ENCODE data around the gene ECHDC3.
"Not testable (repeated sequence)": the region's sequence is repeated elsewhere in the genome, so short reads cannot be mapped to it uniquely, and the experiment has no call there.

Gene ECHDC3

GRCh38 chr10:11729790-11730315, 12.3 kb upstream of the ECHDC3 start:
- H3K18ac ChIP-seq (ENCODE audit: low read length): no peak overlapping the region
- H2BK12ac ChIP-seq (ENCODE audit: low read length): no peak overlapping the region
- H3K27me3 ChIP-seq (ENCODE audit: control insufficient read depth in 3 of 3, insufficient read depth in 3 of 3, low read depth in 1 of 3, low read length in 3 of 3): no peaks in the 10 kb centered on the region
- peak overlapping the region in 1 of 2 donors; percentile 13 for H3K4me3 ChIP-seq (ENCODE audit: low read length in 2 of 2)
- H3K4ac ChIP-seq (ENCODE audit: low read length): no peak overlapping the region
- no peaks in the 10 kb centered on the region for H3K36me3 ChIP-seq (replicated peaks in 1 of 2; ENCODE audit: control insufficient read depth in 2 of 2, insufficient read depth in 2 of 2, low read length in 2 of 2)
- H3K4me1 ChIP-seq (ENCODE audit: control insufficient read depth in 2 of 2, insufficient read depth in 1 of 2, low read depth in 1 of 2, low read length in 2 of 2): no peaks in the 10 kb centered on the region
- DNase-seq (ENCODE audit: low spot score): no peak
- H2BK120ac ChIP-seq (ENCODE audit: low read depth, low read length): no peak overlapping the region
- H3K9ac ChIP-seq (ENCODE audit: low read depth, low read length, poor library complexity): no peak overlapping the region
- H2AK5ac ChIP-seq (ENCODE audit: low read depth, low read length): peak overlapping the region; percentile 37
- H3K23ac ChIP-seq (ENCODE audit: low read depth, low read length, poor library complexity): no peak overlapping the region
- H3K4me2 ChIP-seq (ENCODE audit: insufficient read depth, low read length, poor library complexity, severe bottlenecking): no peak overlapping the region
- no peak overlapping the region for H4K91ac ChIP-seq (ENCODE audit: low read depth, low read length, poor library complexity)
- H3K14ac ChIP-seq (ENCODE audit: low read length): no peak overlapping the region
- peak overlapping the region; percentile 92 for H4K8ac ChIP-seq (ENCODE audit: low read depth, low read length)
- H3K9me3 ChIP-seq (replicated peaks in 1 of 2; ENCODE audit: control insufficient read depth in 2 of 2, insufficient read depth in 1 of 2, low read depth in 1 of 2, low read length in 2 of 2): peaks cover 0 to 8% of the 10 kb centered on the region in 2 donors
- no CpG with 5 or more reads among the region's 3 CpGs for WGBS, 2 donors (ENCODE audit: extremely low coverage in 2 of 2, insufficient read length in 2 of 2, insufficient replicate concordance in 1 of 2)
- no peak overlapping the region for H3K27ac ChIP-seq (replicated peaks; ENCODE audit: low read length)
- H2BK15ac ChIP-seq (ENCODE audit: low read length): no peak overlapping the region
- no peak overlapping the region for H2BK5ac ChIP-seq (ENCODE audit: low read length)
- H2AFZ ChIP-seq (ENCODE audit: low read length): no peak overlapping the region
- H3K79me1 ChIP-seq (ENCODE audit: low read depth, low read length): peaks cover 2% of the 10 kb centered on the region

GRCh38 chr10:11730779-11731178, 11.4 kb upstream of the ECHDC3 start:
- Histone ChIP-seq H2AK5ac (ENCODE audit: low read depth, low read length) (no peak overlapping the region), H3K18ac (ENCODE audit: low read length) (peak overlapping the region; percentile 82), H2AFZ (ENCODE audit: low read length) (no peak overlapping the region), H3K4me3 (ENCODE audit: low read length in 2 of 2) (peak overlapping the region in 1 of 2 donors; percentile 44), H3K14ac (ENCODE audit: low read length) (no peak overlapping the region), H2BK120ac (ENCODE audit: low read depth, low read length) (no peak overlapping the region), H3K36me3 (replicated peaks in 1 of 2; ENCODE audit: control insufficient read depth in 2 of 2, insufficient read depth in 2 of 2, low read length in 2 of 2) (no peaks in the 10 kb centered on the region), H3K4me1 (ENCODE audit: control insufficient read depth in 2 of 2, insufficient read depth in 1 of 2, low read depth in 1 of 2, low read length in 2 of 2) (no peaks in the 10 kb centered on the region), H3K9ac (ENCODE audit: low read depth, low read length, poor library complexity) (no peak overlapping the region), H3K27ac (replicated peaks; ENCODE audit: low read length) (no peak overlapping the region), H3K23ac (ENCODE audit: low read depth, low read length, poor library complexity) (no peak overlapping the region), H3K27me3 (ENCODE audit: control insufficient read depth in 3 of 3, insufficient read depth in 3 of 3, low read depth in 1 of 3, low read length in 3 of 3) (no peaks in the 10 kb centered on the region), H3K4ac (ENCODE audit: low read length) (no peak overlapping the region), H3K79me1 (ENCODE audit: low read depth, low read length) (peaks cover 2% of the 10 kb centered on the region), H3K4me2 (ENCODE audit: insufficient read depth, low read length, poor library complexity, severe bottlenecking) (no peak overlapping the region), H4K8ac (ENCODE audit: low read depth, low read length) (no peak overlapping the region), H4K91ac (ENCODE audit: low read depth, low read length, poor library complexity) (no peak overlapping the region), H2BK12ac (ENCODE audit: low read length) (no peak overlapping the region), H2BK15ac (ENCODE audit: low read length) (no peak overlapping the region), H2BK5ac (ENCODE audit: low read length) (no peak overlapping the region), H3K9me3 (replicated peaks in 1 of 2; ENCODE audit: control insufficient read depth in 2 of 2, insufficient read depth in 1 of 2, low read depth in 1 of 2, low read length in 2 of 2) (peaks cover 0 to 8% of the 10 kb centered on the region in 2 donors)
- DNase-seq (ENCODE audit: low spot score): no peak
- WGBS, 2 donors (ENCODE audit: extremely low coverage in 2 of 2, insufficient read length in 2 of 2, insufficient replicate concordance in 1 of 2): no CpG with 5 or more reads among the region's 5 CpGs

DNA sequence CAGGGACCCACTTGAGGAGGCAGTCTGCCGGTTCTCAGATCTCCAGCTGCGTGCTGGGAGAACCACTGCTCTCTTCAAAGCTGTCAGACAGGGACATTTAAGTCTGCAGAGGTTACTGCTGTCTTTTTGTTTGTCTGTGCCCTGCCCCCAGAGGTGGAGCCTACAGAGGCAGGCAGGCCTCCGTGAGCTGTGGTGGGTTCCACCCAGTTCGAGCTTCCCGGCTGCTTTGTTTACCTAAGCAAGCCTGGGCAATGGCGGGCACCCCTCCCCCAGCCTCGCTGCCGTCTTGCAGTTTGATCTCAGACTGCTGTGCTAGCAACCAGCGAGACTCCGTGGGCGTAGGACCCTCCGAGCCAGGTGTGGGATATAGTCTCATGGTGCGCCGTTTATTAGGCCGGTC, 5.4 kb upstream of the ECHDC3 start:
- not testable (repeated sequence) for H2BK15ac ChIP-seq (ENCODE audit: low read length); H4K8ac ChIP-seq (ENCODE audit: low read depth, low read length); H3K4ac ChIP-seq (ENCODE audit: low read length); H3K23ac ChIP-seq (ENCODE audit: low read depth, low read length, poor library complexity); DNase-seq (ENCODE audit: low spot score); H2BK120ac ChIP-seq (ENCODE audit: low read depth, low read length); H3K14ac ChIP-seq (ENCODE audit: low read length); H3K4me1 ChIP-seq (ENCODE audit: control insufficient read depth in 2 of 2, insufficient read depth in 1 of 2, low read depth in 1 of 2, low read length in 2 of 2); H2AK5ac ChIP-seq (ENCODE audit: low read depth, low read length); H4K91ac ChIP-seq (ENCODE audit: low read depth, low read length, poor library complexity); H2AFZ ChIP-seq (ENCODE audit: low read length); H3K27me3 ChIP-seq (ENCODE audit: control insufficient read depth in 3 of 3, insufficient read depth in 3 of 3, low read depth in 1 of 3, low read length in 3 of 3); H3K9ac ChIP-seq (ENCODE audit: low read depth, low read length, poor library complexity); H3K27ac ChIP-seq (replicated peaks; ENCODE audit: low read length); H3K4me2 ChIP-seq (ENCODE audit: insufficient read depth, low read length, poor library complexity, severe bottlenecking); H3K36me3 ChIP-seq (replicated peaks in 1 of 2; ENCODE audit: control insufficient read depth in 2 of 2, insufficient read depth in 2 of 2, low read length in 2 of 2); H3K4me3 ChIP-seq (ENCODE audit: low read length in 2 of 2); H3K79me1 ChIP-seq (ENCODE audit: low read depth, low read length); H2BK5ac ChIP-seq (ENCODE audit: low read length); H3K18ac ChIP-seq (ENCODE audit: low read length); H2BK12ac ChIP-seq (ENCODE audit: low read length)
- no CpG with 5 or more reads among the region's 15 CpGs for WGBS, 2 donors (ENCODE audit: extremely low coverage in 2 of 2, insufficient read length in 2 of 2, insufficient replicate concordance in 1 of 2)
- H3K9me3 ChIP-seq (replicated peaks in 1 of 2; ENCODE audit: control insufficient read depth in 2 of 2, insufficient read depth in 1 of 2, low read depth in 1 of 2, low read length in 2 of 2): peaks cover 2 to 10% of the 10 kb centered on the region in 2 donors

DNA sequence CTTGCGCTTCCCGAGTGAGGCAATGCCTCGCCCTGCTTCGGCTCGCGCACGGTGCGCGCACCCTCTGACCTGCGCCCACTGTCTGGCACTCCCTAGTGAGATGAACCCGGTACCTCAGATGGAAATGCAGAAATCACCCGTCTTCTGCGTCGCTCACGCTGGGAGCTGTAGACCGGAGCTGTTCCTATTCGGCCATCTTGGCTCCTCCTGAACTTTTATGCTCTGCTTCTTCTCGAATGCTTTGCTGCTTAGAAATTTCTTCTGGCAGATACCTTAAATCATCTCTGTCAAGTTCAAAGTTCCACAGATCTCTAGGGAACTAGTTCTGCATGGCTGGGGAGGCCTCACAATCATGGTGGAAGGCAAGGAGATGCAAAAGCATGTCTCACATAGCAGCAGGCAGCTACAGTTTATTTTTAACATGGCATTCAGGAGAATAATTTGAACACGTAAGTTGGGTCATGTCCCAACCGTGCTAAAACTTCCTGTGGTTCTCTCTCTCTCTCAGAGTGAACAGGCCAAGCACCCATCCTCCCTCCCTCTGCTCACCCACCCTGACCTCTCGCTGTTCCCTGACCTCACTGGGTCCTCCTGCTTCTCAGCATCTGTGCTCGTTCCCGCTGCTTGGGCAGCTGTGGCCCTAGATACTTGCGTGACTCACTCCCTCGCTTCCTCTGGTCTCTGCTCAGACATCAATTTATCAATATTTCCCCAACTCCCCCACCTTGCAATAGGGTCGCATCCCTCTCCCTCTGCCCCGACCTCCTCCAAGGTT, 4.7 kb upstream of the ECHDC3 start:
- Histone ChIP-seq H3K14ac (ENCODE audit: low read length) (peak overlapping the region; percentile 48), H3K18ac (ENCODE audit: low read length) (peak overlapping the region; percentile 49), H3K23ac (ENCODE audit: low read depth, low read length, poor library complexity) (peak overlapping the region; percentile 70), H2BK5ac (ENCODE audit: low read length) (peak overlapping the region; percentile 22), H2AFZ (ENCODE audit: low read length) (peak overlapping the region; percentile 13), H3K9me3 (replicated peaks in 1 of 2; ENCODE audit: control insufficient read depth in 2 of 2, insufficient read depth in 1 of 2, low read depth in 1 of 2, low read length in 2 of 2) (peaks cover 2 to 10% of the 10 kb centered on the region in 2 donors)
- not testable (repeated sequence) for H2BK15ac ChIP-seq (ENCODE audit: low read length); H3K4ac ChIP-seq (ENCODE audit: low read length); H3K27ac ChIP-seq (replicated peaks; ENCODE audit: low read length); H3K79me1 ChIP-seq (ENCODE audit: low read depth, low read length); H3K4me3 ChIP-seq (ENCODE audit: low read length in 2 of 2); H4K8ac ChIP-seq (ENCODE audit: low read depth, low read length); H2BK120ac ChIP-seq (ENCODE audit: low read depth, low read length); DNase-seq (ENCODE audit: low spot score); H3K4me2 ChIP-seq (ENCODE audit: insufficient read depth, low read length, poor library complexity, severe bottlenecking); H2AK5ac ChIP-seq (ENCODE audit: low read depth, low read length); H3K27me3 ChIP-seq (ENCODE audit: control insufficient read depth in 3 of 3, insufficient read depth in 3 of 3, low read depth in 1 of 3, low read length in 3 of 3); H2BK12ac ChIP-seq (ENCODE audit: low read length); H3K36me3 ChIP-seq (replicated peaks in 1 of 2; ENCODE audit: control insufficient read depth in 2 of 2, insufficient read depth in 2 of 2, low read length in 2 of 2); H4K91ac ChIP-seq (ENCODE audit: low read depth, low read length, poor library complexity); H3K4me1 ChIP-seq (ENCODE audit: control insufficient read depth in 2 of 2, insufficient read depth in 1 of 2, low read depth in 1 of 2, low read length in 2 of 2); H3K9ac ChIP-seq (ENCODE audit: low read depth, low read length, poor library complexity)
- no CpG with 5 or more reads among the region's 27 CpGs for WGBS, 2 donors (ENCODE audit: extremely low coverage in 2 of 2, insufficient read length in 2 of 2, insufficient replicate concordance in 1 of 2)

Data from neuronal stem cell (in vitro differentiated cells).